K562 (cell line): ENCODE measurements around the gene RND1. TPM values are rescaled to one million over a fixed set of nuclear protein-coding genes. Genes with fewer than 3 reads are reported as not detected.

Experiments
- ATAC-seq: fragments of 200-7000 bp; cut with Tn5 transposase; 3 replicates; pipeline ENCODE4 v1.9.1; 2020; ENCODE audit warnings: moderate library complexity
- BruUV-seq: library from RNA; stranded (reverse); fragments of 400-500 nt; replicated peaks from 2 replicates; lab custom pipeline; 2021; lab: Mats Ljungman, UMichigan
- CTCF ChIA-PET: fragments of 300-600 bp; formaldehyde crosslinking; extraction: SDS; loops from one replicate; lab custom pipeline; 2021; ENCODE audit warnings: low intra/inter-chr PET ratio; lab: Yijun Ruan, JAX
- POLR2A ChIA-PET: fragments of 300-600, 350-650 bp; sonication (Branson Sonifier 250); formaldehyde crosslinking; extraction: SDS; loops from one replicate; lab custom pipeline; 2021; ENCODE audit warnings: antibody characterized with exemption, inconsistent platforms; lab: Yijun Ruan, JAX
- DNase-seq, 4 experiments: peaks; one replicate each; pipeline versions ENCODE4 v3.0.0 to v3.0.0-alpha.2; 2011 to 2018; ENCODE audit warnings: low spot score in 3 of 4, mixed read lengths in 3 of 4; ENCODE audit errors: extremely low read depth in 1 of 4
- FAIRE-seq: peaks from 2 replicates; lab custom pipeline; 2011; peaks lifted over from hg19 to GRCh38; lab: Jason Lieb, UNC
- H2AFZ ChIP-seq: 2 replicates; pipeline ENCODE4 v1.6.0; 2011; ENCODE audit warnings: low read depth, low read length, control low read depth, inconsistent platforms
- H3K27ac ChIP-seq: fragments of 200-600 bp; 3 replicates; pipeline ENCODE4 v1.8.0; 2011; ENCODE audit warnings: low read depth, mild to moderate bottlenecking, control low read depth, inconsistent platforms, low read length, moderate library complexity, mixed read lengths; ENCODE audit errors: extremely low read depth
- H3K27me3 ChIP-seq, 2 experiments: fragments of 300-600 bp in 1 of 2; 2 replicates in 1 of 2; 3 replicates in 1 of 2; pipeline versions ENCODE4 v1.6.0 to v1.8.0; 2011; ENCODE audit warnings: inconsistent platforms in 2 of 2, low read length in 2 of 2, mild to moderate bottlenecking in 1 of 2, mixed read lengths in 1 of 2, moderate library complexity in 1 of 2; ENCODE audit not compliant: control insufficient read depth in 2 of 2, insufficient read depth in 2 of 2
- H3K36me3 ChIP-seq: fragments of 300-600 bp; 3 replicates; pipeline ENCODE4 v1.8.0; 2011; ENCODE audit warnings: mild to moderate bottlenecking, low read length, inconsistent platforms; ENCODE audit not compliant: control insufficient read depth, insufficient read depth
- H3K4me1 ChIP-seq, 2 experiments: fragments of 200-600 bp in 1 of 2; replicated peaks in 1 of 2; 2 replicates in 1 of 2; 3 replicates in 1 of 2; pipeline versions ENCODE4 v1.5.1 to v1.8.0; 2011; ENCODE audit warnings: inconsistent platforms in 2 of 2, low read length in 2 of 2, mild to moderate bottlenecking in 1 of 2, mixed read lengths in 1 of 2, moderate library complexity in 1 of 2; ENCODE audit not compliant: control insufficient read depth in 2 of 2, insufficient read depth in 2 of 2
- H3K4me2 ChIP-seq: 2 replicates; pipeline ENCODE4 v1.6.1; 2011; ENCODE audit warnings: low read length, control low read depth, inconsistent platforms, mixed read lengths; ENCODE audit not compliant: insufficient read depth
- H3K4me3 ChIP-seq: fragments of 200-600 bp; sonication (generic), shearing (Covaris generic); 2 replicates; pipeline ENCODE4 v1.5.1; 2016; ENCODE audit warnings: control low read depth, inconsistent platforms
- H3K79me2 ChIP-seq: fragments of 200-600 bp; 3 replicates; pipeline ENCODE4 v1.8.0; 2011; ENCODE audit warnings: low read length, inconsistent platforms; ENCODE audit not compliant: control insufficient read depth, insufficient read depth
- H3K9ac ChIP-seq, 2 experiments: 2 replicates each; pipeline versions ENCODE4 v1.6.0 to v1.6.1; 2011; ENCODE audit warnings: low read depth in 2 of 2, low read length in 2 of 2, control low read depth in 1 of 2, inconsistent platforms in 1 of 2, mild to moderate bottlenecking in 1 of 2, mixed read lengths in 1 of 2; ENCODE audit not compliant: insufficient read depth in 1 of 2
- H3K9me1 ChIP-seq: one replicate; pipeline ENCODE4 v1.6.0; 2011; ENCODE audit warnings: inconsistent platforms, mild to moderate bottlenecking, low read length, moderate library complexity; ENCODE audit not compliant: control insufficient read depth, insufficient read depth
- H3K9me3 ChIP-seq: replicated peaks from 2 replicates; pipeline ENCODE4 v1.5.1; 2011; ENCODE audit warnings: low read depth, low read length, inconsistent platforms; ENCODE audit not compliant: control insufficient read depth, insufficient read depth
- H4K20me1 ChIP-seq: replicated peaks from 2 replicates; pipeline ENCODE4 v1.6.1; 2011; ENCODE audit warnings: low read length, inconsistent platforms, mixed read lengths; ENCODE audit not compliant: control insufficient read depth, insufficient read depth
- NCOA1 ChIP-seq: fragments of 450-650 bp; IDR thresholded peaks from 2 replicates; pipeline ENCODE4 v1.6.1; 2016; ENCODE audit warnings: low read depth
- WGBS: fragments of 100-300 bp; shearing (Covaris generic); methylation state at CpG from one replicate; pipeline ENCODE4 v1.1.6; 2016; ENCODE audit warnings: low coverage, mixed read lengths; ENCODE audit not compliant: insufficient coverage; ENCODE audit errors: missing lambda C conversion rate; 5-methylcytosine and 5-hydroxymethylcytosine counted together
- in situ Hi-C: fragments of 300-500 bp; cut with MboI; formaldehyde crosslinking; loops from 4 replicates; pipeline ENCODE4 v1.15.0; 2018; ENCODE audit warnings: inconsistent platforms, mixed read lengths
- intact Hi-C: fragments of 100-400 bp; cut with micrococcal nuclease; formaldehyde crosslinking; loops from 2 replicates; pipeline ENCODE4 v1.14.2; 2022
- polyA plus RNA-seq, 8 experiments: library from polyadenylated mRNA; depleted of rRNA in 4 of 8; stranded (reverse) in 5 of 8; unstranded in 3 of 8; fragments of >200 nt; fragmentation: Nextera tagmentation in 2 of 8; fragmentation: Illumina TruSeq in 1 of 8; extraction: Ambion mirVana in 2 of 8; extraction: Trizol in 1 of 8; gene quantifications; 2 replicates each; pipeline versions ENCODE4 v1.2.1 to v1.2.3, GENCODE V29; 2011 to 2014; ENCODE audit warnings: inconsistent platforms in 1 of 8, missing spikeins in 1 of 8
- total RNA-seq, 7 experiments: library from RNA; depleted of rRNA in 6 of 7; stranded (reverse); fragments of >200 nt in 6 of 7; fragmentation: Illumina TruSeq in 2 of 7; extraction: Trizol in 2 of 7; gene quantifications; 2 replicates each; pipeline versions ENCODE4 v1.2.1 to v1.2.3, GENCODE V29; 2011 to 2021; ENCODE audit warnings: low replicate concordance in 1 of 7
- TF ChIP-seq, protein P1 (sequence below), 2 experiments: fragments of 450-650 bp in 1 of 2; sonication (generic) in 1 of 2; formaldehyde crosslinking in 1 of 2; IDR thresholded peaks in 1 of 2; conservative IDR thresholded peaks in 1 of 2; 2 replicates each; pipeline versions ENCODE4 v1.6.1 to v1.8.1; 2016 to 2023; ENCODE audit warnings: mild to moderate bottlenecking in 2 of 2, moderate library complexity in 2 of 2, inconsistent platforms in 1 of 2, missing genetic modification reagents in 1 of 2

Gene RND1
- total and polyA plus RNA-seq, 9 of the 15 experiments (the other 6 are each of a cell fraction or from before 2014, with no cell fraction given) = 0.18 to 0.78 (median 0.58) TPM; not detected in 2

DNA sequence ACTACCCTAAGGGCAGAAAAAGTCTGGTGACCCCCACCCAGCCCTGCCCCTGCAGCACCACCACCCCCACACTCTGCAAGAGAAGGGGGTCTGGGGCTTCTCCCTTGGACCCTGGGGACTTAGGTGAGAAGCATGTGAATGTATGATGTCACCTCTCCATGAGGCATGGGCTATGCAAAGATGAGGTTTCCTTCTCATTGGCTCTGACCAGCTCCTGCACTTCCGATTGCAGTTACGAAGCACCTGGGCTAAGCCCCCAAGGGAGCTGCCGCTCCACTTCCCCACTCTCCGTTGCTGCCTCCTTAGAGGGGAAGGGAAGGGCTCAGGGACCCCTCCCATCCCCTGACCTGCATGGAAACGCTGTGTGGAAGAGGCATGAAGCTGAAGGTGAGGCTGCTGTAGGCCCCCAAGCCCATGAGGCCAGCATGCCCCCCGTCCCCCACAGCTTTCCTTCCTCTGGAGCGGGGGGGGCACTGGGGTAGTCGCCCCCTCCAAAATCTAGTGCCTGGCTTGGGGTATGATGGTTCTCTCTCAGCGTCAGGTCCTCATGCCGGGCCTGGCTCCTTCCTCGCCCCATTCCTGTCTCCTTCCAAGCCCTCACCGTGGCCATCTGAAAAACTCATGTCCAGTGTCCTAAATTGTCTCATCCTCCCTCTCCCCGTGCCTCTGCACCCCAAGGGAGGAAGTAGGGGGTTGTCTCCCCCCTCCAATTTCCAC lies 8.2 kb downstream of the RND1 start:
- Histone ChIP-seq H4K20me1 (no peaks in the 10 kb centered on the region), H3K27ac (no peak overlapping the region), H3K27me3 (peaks cover 5 to 16% of the 10 kb centered on the region in 2 experiments; a peak in 3 of 5 replicates), H3K4me3 (no peak overlapping the region), H3K9ac (0 out of 4 replicates have a peak overlapping the region, but pooled peaks of 1 of the 2 experiments have one; percentile 13), H3K79me2 (peaks cover 5% of the 10 kb centered on the region; the same call in 2 of the 3 replicates), H3K9me3 (no peaks in the 10 kb centered on the region), H2AFZ (no peak overlapping the region), H3K4me2 (no peak overlapping the region; the same call in 1 of the 2 replicates), H3K4me1 (peaks cover 0 to 3% of the 10 kb centered on the region in 2 experiments; a peak in 3 of 5 replicates), H3K9me1 (no peaks in the 10 kb centered on the region), H3K36me3 (no peaks in the 10 kb centered on the region)
- TF ChIP-seq, protein P1, sequence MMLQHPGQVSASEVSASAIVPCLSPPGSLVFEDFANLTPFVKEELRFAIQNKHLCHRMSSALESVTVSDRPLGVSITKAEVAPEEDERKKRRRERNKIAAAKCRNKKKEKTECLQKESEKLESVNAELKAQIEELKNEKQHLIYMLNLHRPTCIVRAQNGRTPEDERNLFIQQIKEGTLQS (IDR thresholded peaks at IDR 0.05) = 0 out of 2 replicates have a peak, but pooled peaks have one; percentile 31
- TF ChIP-seq, protein P1 (CRISPR knock-in tag; conservative IDR thresholded peaks at IDR 0.05) = no peak
- no peak for TF ChIP-seq NCOA1
- FAIRE-seq (no peak), ATAC-seq (no peak), DNase-seq (no peak)
- no TSS peak for BruUV-seq
- WGBS = 7% methylated on average over 9 of the region's 13 CpGs
- intact Hi-C loops (no loop called here), in situ Hi-C loops (no loop called here)
- CTCF ChIA-PET = interaction anchor here (0.7 kb wide), 1 partner anchor 33 kb away, joined by 3 read pairs; no protein-coding TSS in a partner anchor
- POLR2A ChIA-PET = interaction anchor here (0.6 kb wide), 1 partner anchor 679 kb away, joined by 3 read pairs; no protein-coding TSS in a partner anchor
